K562 (cell line): ENCODE results near the gene BCL6B. TPM values are rescaled to one million over a fixed set of nuclear protein-coding genes. Genes with fewer than 3 reads are reported as not detected.
A peak's percentile ranks its signal among the peaks of the same experiment; 100 is the strongest.

Source experiments
- ATAC-seq: fragments of 200-7000 bp; cut with Tn5 transposase; 3 replicates; pipeline ENCODE4 v1.9.1; 2020; ENCODE audit warnings: moderate library complexity
- BruUV-seq: library from RNA; stranded (reverse); fragments of 400-500 nt; replicated peaks from 2 replicates; lab custom pipeline; 2021; lab: Mats Ljungman, UMichigan
- CTCF ChIA-PET: fragments of 300-600 bp; formaldehyde crosslinking; extraction: SDS; loops from one replicate; lab custom pipeline; 2021; ENCODE audit warnings: low intra/inter-chr PET ratio; lab: Yijun Ruan, JAX
- POLR2A ChIA-PET: fragments of 300-600, 350-650 bp; sonication (Branson Sonifier 250); formaldehyde crosslinking; extraction: SDS; loops from one replicate; lab custom pipeline; 2021; ENCODE audit warnings: antibody characterized with exemption, inconsistent platforms; lab: Yijun Ruan, JAX
- DNase-seq, 4 experiments: peaks; one replicate each; pipeline versions ENCODE4 v3.0.0 to v3.0.0-alpha.2; 2011 to 2018; ENCODE audit warnings: low spot score in 3 of 4, mixed read lengths in 3 of 4; ENCODE audit errors: extremely low read depth in 1 of 4
- FAIRE-seq: peaks from 2 replicates; lab custom pipeline; 2011; peaks lifted over from hg19 to GRCh38; lab: Jason Lieb, UNC
- H2AFZ ChIP-seq: 2 replicates; pipeline ENCODE4 v1.6.0; 2011; ENCODE audit warnings: low read depth, low read length, control low read depth, inconsistent platforms
- H3K27ac ChIP-seq: fragments of 200-600 bp; 3 replicates; pipeline ENCODE4 v1.8.0; 2011; ENCODE audit warnings: low read depth, mild to moderate bottlenecking, control low read depth, inconsistent platforms, low read length, moderate library complexity, mixed read lengths; ENCODE audit errors: extremely low read depth
- H3K27me3 ChIP-seq, 2 experiments: fragments of 300-600 bp in 1 of 2; 2 replicates in 1 of 2; 3 replicates in 1 of 2; pipeline versions ENCODE4 v1.6.0 to v1.8.0; 2011; ENCODE audit warnings: inconsistent platforms in 2 of 2, low read length in 2 of 2, mild to moderate bottlenecking in 1 of 2, mixed read lengths in 1 of 2, moderate library complexity in 1 of 2; ENCODE audit not compliant: control insufficient read depth in 2 of 2, insufficient read depth in 2 of 2
- H3K36me3 ChIP-seq: fragments of 300-600 bp; 3 replicates; pipeline ENCODE4 v1.8.0; 2011; ENCODE audit warnings: mild to moderate bottlenecking, low read length, inconsistent platforms; ENCODE audit not compliant: control insufficient read depth, insufficient read depth
- H3K4me1 ChIP-seq, 2 experiments: fragments of 200-600 bp in 1 of 2; replicated peaks in 1 of 2; 2 replicates in 1 of 2; 3 replicates in 1 of 2; pipeline versions ENCODE4 v1.5.1 to v1.8.0; 2011; ENCODE audit warnings: inconsistent platforms in 2 of 2, low read length in 2 of 2, mild to moderate bottlenecking in 1 of 2, mixed read lengths in 1 of 2, moderate library complexity in 1 of 2; ENCODE audit not compliant: control insufficient read depth in 2 of 2, insufficient read depth in 2 of 2
- H3K4me2 ChIP-seq: 2 replicates; pipeline ENCODE4 v1.6.1; 2011; ENCODE audit warnings: low read length, control low read depth, inconsistent platforms, mixed read lengths; ENCODE audit not compliant: insufficient read depth
- H3K4me3 ChIP-seq: fragments of 200-600 bp; sonication (generic), shearing (Covaris generic); 2 replicates; pipeline ENCODE4 v1.5.1; 2016; ENCODE audit warnings: control low read depth, inconsistent platforms
- H3K79me2 ChIP-seq: fragments of 200-600 bp; 3 replicates; pipeline ENCODE4 v1.8.0; 2011; ENCODE audit warnings: low read length, inconsistent platforms; ENCODE audit not compliant: control insufficient read depth, insufficient read depth
- H3K9ac ChIP-seq, 2 experiments: 2 replicates each; pipeline versions ENCODE4 v1.6.0 to v1.6.1; 2011; ENCODE audit warnings: low read depth in 2 of 2, low read length in 2 of 2, control low read depth in 1 of 2, inconsistent platforms in 1 of 2, mild to moderate bottlenecking in 1 of 2, mixed read lengths in 1 of 2; ENCODE audit not compliant: insufficient read depth in 1 of 2
- H3K9me1 ChIP-seq: one replicate; pipeline ENCODE4 v1.6.0; 2011; ENCODE audit warnings: inconsistent platforms, mild to moderate bottlenecking, low read length, moderate library complexity; ENCODE audit not compliant: control insufficient read depth, insufficient read depth
- H3K9me3 ChIP-seq: replicated peaks from 2 replicates; pipeline ENCODE4 v1.5.1; 2011; ENCODE audit warnings: low read depth, low read length, inconsistent platforms; ENCODE audit not compliant: control insufficient read depth, insufficient read depth
- H4K20me1 ChIP-seq: replicated peaks from 2 replicates; pipeline ENCODE4 v1.6.1; 2011; ENCODE audit warnings: low read length, inconsistent platforms, mixed read lengths; ENCODE audit not compliant: control insufficient read depth, insufficient read depth
- MAZ ChIP-seq, 2 experiments: fragments of 450-650 bp in 1 of 2; sonication (generic) in 1 of 2; formaldehyde crosslinking; IDR thresholded peaks in 1 of 2; conservative IDR thresholded peaks in 1 of 2; 2 replicates each; pipeline versions ENCODE4 v1.4.0 to v1.5.0; 2020; ENCODE audit warnings: mild to moderate bottlenecking in 1 of 2, missing genetic modification reagents in 1 of 2
- NFRKB ChIP-seq: fragments of 450-650 bp; IDR thresholded peaks from 2 replicates; pipeline ENCODE4 v1.6.1; 2016; ENCODE audit warnings: low read depth
- POLR2H ChIP-seq: IDR thresholded peaks from 2 replicates; pipeline ENCODE4 v1.6.1; 2016; ENCODE audit warnings: missing genetic modification characterization, low read depth, mild to moderate bottlenecking, control low read depth, missing compliant biosample characterization, moderate library complexity
- STAG1 ChIP-seq: sonication (generic); formaldehyde crosslinking; IDR thresholded peaks from 2 replicates; pipeline ENCODE4 v1.5.0; 2020; ENCODE audit warnings: missing genetic modification reagents, borderline replicate concordance
- TEAD4 ChIP-seq, 2 experiments: sonication (generic) in 1 of 2; formaldehyde crosslinking in 1 of 2; IDR thresholded peaks; 2 replicates each; pipeline versions ENCODE4 v1.6.1 to v1.8.0; 2012 to 2022; ENCODE audit warnings: borderline replicate concordance in 1 of 2, inconsistent platforms in 1 of 2, low read length in 1 of 2, mild to moderate bottlenecking in 1 of 2, missing genetic modification reagents in 1 of 2
- THRB ChIP-seq: fragments of 450-650 bp; formaldehyde crosslinking; conservative IDR thresholded peaks from 2 replicates; pipeline ENCODE4 v1.4.0; 2022; ENCODE audit warnings: mild to moderate bottlenecking, missing genetic modification characterization
- ZNF592 ChIP-seq: fragments of 450-650 bp; IDR thresholded peaks from 2 replicates; pipeline ENCODE4 v1.6.1; 2017; ENCODE audit warnings: antibody characterized with exemption, mild to moderate bottlenecking
- WGBS: fragments of 100-300 bp; shearing (Covaris generic); methylation state at CpG from one replicate; pipeline ENCODE4 v1.1.6; 2016; ENCODE audit warnings: low coverage, mixed read lengths; ENCODE audit not compliant: insufficient coverage; ENCODE audit errors: missing lambda C conversion rate; 5-methylcytosine and 5-hydroxymethylcytosine counted together
- in situ Hi-C: fragments of 300-500 bp; cut with MboI; formaldehyde crosslinking; loops from 4 replicates; pipeline ENCODE4 v1.15.0; 2018; ENCODE audit warnings: inconsistent platforms, mixed read lengths
- intact Hi-C: fragments of 100-400 bp; cut with micrococcal nuclease; formaldehyde crosslinking; loops from 2 replicates; pipeline ENCODE4 v1.14.2; 2022
- polyA plus RNA-seq, 8 experiments: library from polyadenylated mRNA; depleted of rRNA in 4 of 8; stranded (reverse) in 5 of 8; unstranded in 3 of 8; fragments of >200 nt; fragmentation: Nextera tagmentation in 2 of 8; fragmentation: Illumina TruSeq in 1 of 8; extraction: Ambion mirVana in 2 of 8; extraction: Trizol in 1 of 8; gene quantifications; 2 replicates each; pipeline versions ENCODE4 v1.2.1 to v1.2.3, GENCODE V29; 2011 to 2014; ENCODE audit warnings: inconsistent platforms in 1 of 8, missing spikeins in 1 of 8
- total RNA-seq, 7 experiments: library from RNA; depleted of rRNA in 6 of 7; stranded (reverse); fragments of >200 nt in 6 of 7; fragmentation: Illumina TruSeq in 2 of 7; extraction: Trizol in 2 of 7; gene quantifications; 2 replicates each; pipeline versions ENCODE4 v1.2.1 to v1.2.3, GENCODE V29; 2011 to 2021; ENCODE audit warnings: low replicate concordance in 1 of 7

The BCL6B gene
- total and polyA plus RNA-seq, 9 of the 15 experiments (the other 6 are each of a cell fraction or from before 2014, with no cell fraction given), result 0.89 to 5.0 (median 3.6) TPM

GRCh38 chr17:7034955-7035590, 12.2 kb downstream of the BCL6B start:
- no peak for DNase-seq
- in situ Hi-C loops, result loop anchor here (25.0 kb wide), 1 partner anchor 527 kb away; the partner anchor contains the start of genes SENP3 and TNFSF13

More at GRCh38 chr17:7034955-7035590, 12.2 kb downstream of the BCL6B start:
- H3K9me1 ChIP-seq, result no peaks in the 10 kb centered on the region
- H3K9ac ChIP-seq, result peak overlapping the region; percentile 85 to 94
- peak overlapping the region; percentile 90 for H3K27ac ChIP-seq
- intact Hi-C loops, result no loop called here
- WGBS, result 3% methylated on average over 5 of the region's 7 CpGs
- no peaks in the 10 kb centered on the region for H3K27me3 ChIP-seq
- H3K36me3 ChIP-seq, result no peaks in the 10 kb centered on the region
- CTCF ChIA-PET, result no interaction called here
- no peaks in the 10 kb centered on the region for H4K20me1 ChIP-seq
- TF ChIP-seq ZNF592 (peak; percentile 47; the same call in 1 of the 2 replicates), TEAD4 (IDR thresholded peaks at IDR 0.05; ENCODE audit: low read length) (no peak), TEAD4 (CRISPR knock-in tag; IDR thresholded peaks at IDR 0.05; ENCODE audit: borderline replicate concordance) (no peak), POLR2H (tag) (no peak), STAG1 (CRISPR knock-in tag) (0 out of 2 replicates have a peak, but pooled peaks have one; percentile 8), NFRKB (peak; percentile 59; the same call in 1 of the 2 replicates), THRB (peak; percentile 59; the same call in 1 of the 2 replicates), MAZ (CRISPR knock-in tag; conservative IDR thresholded peaks at IDR 0.05 in 1 of 2, IDR thresholded peaks at IDR 0.05 in 1 of 2) (0 out of 4 replicates have a peak, but pooled peaks of 1 of the 2 experiments have one; percentile 25)
- BruUV-seq, result TSS peak; percentile 98
- peak; percentile 11 for FAIRE-seq
- no peaks in the 10 kb centered on the region for H3K9me3 ChIP-seq
- POLR2A ChIA-PET, result interaction anchor here (0.5 to 1.3 kb wide), 5 partner anchors 7 to 898 kb away, joined by 3 to 10 read pairs (median 5); partner anchors contain the start of genes RNASEK and SLC16A11
- peak overlapping the region; percentile 87 for H2AFZ ChIP-seq
- ATAC-seq, result peak; percentile 51
- H3K79me2 ChIP-seq, result peaks cover 21% of the 10 kb centered on the region
- H3K4me2 ChIP-seq, result peak overlapping the region; percentile 91
- H3K4me1 ChIP-seq, result peaks cover 11 to 20% of the 10 kb centered on the region in 2 experiments; a peak in 4 of 5 replicates
- peak overlapping the region; percentile 77 for H3K4me3 ChIP-seq
